Measurements from ENCODE around the gene ANKRD34C.

ANKRD34C gene

GRCh38 chr15:79257454-79257853, 25.1 kb upstream of the ANKRD34C start:
- no peak for TF ChIP-seq CTCF (conservative IDR thresholded peaks at IDR 0.05; ENCODE audit: control insufficient read depth, insufficient read depth, low read depth, low read length)
- no peak overlapping the region for H3K4me3 ChIP-seq (ENCODE audit: control insufficient read depth, low read depth, low read length)
- DNase-seq (ENCODE audit: low read depth): no peak

- no peak overlapping the region for H3K4me3 ChIP-seq (ENCODE audit: control insufficient read depth, low read depth, low read length)
- no peak for TF ChIP-seq CTCF (conservative IDR thresholded peaks at IDR 0.05; ENCODE audit: control insufficient read depth, insufficient read depth, low read depth, low read length)
- DNase-seq (ENCODE audit: low read depth): no peak
These were observed 20.7 kb upstream of the ANKRD34C start for GRCh38 chr15:79261836-79262235.

- no peak for DNase-seq (ENCODE audit: low read depth)
- TF ChIP-seq CTCF (conservative IDR thresholded peaks at IDR 0.05; ENCODE audit: control insufficient read depth, insufficient read depth, low read depth, low read length): no peak
These were observed 17.4 kb upstream of the ANKRD34C start for GRCh38 chr15:79265167-79265566.

GRCh38 chr15:79265987-79266579, 16.4 kb upstream of the ANKRD34C start:
- DNase-seq (ENCODE audit: low read depth): no peak
- H3K4me3 ChIP-seq (ENCODE audit: control insufficient read depth, low read depth, low read length): no peak overlapping the region
- TF ChIP-seq CTCF (conservative IDR thresholded peaks at IDR 0.05; ENCODE audit: control insufficient read depth, insufficient read depth, low read depth, low read length): no peak

More at GRCh38 chr15:79265167-79265566, 17.4 kb upstream of the ANKRD34C start:
- H3K4me3 ChIP-seq (ENCODE audit: control insufficient read depth, low read depth, low read length): no peak overlapping the region

DNA sequence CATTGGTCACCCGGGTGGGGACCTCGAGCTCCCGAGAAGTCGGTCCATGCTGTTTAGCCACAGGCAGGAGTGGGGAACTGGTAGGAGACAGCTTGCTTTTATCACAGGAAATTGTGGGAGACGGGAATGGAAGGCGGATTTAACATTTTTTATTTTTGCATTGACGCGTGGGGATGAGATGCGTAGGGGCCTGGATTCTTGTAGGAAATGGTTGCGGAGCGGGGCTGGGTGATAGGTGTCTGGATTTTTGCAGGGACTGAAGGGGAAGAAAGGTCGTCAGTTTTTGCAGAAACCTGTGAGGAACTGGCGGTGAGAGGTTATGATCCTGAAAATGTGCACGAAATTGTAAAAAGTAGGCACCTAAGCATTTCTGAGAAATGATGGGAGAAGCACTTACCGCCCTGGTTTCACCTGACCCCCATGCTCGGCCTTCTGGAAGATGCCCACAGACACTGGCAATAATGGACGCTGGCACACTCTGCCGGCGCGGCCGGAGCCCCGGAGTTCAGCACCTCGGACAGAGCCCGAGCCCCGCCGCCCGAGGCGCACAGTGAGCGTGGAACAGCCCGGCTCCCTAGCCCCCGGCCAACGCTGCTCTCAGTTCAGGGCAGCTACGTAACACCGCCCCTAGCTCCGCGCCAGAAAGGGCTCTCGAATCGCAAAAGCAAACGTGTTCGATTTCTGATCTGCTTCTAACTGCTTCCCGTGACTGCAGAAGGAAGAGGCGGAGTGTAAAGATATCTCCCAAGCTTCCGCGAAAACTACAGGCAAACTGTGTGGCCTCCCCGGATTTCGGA, 928 bp downstream of the ANKRD34C start:
- TF ChIP-seq CTCF (conservative IDR thresholded peaks at IDR 0.05; ENCODE audit: control insufficient read depth, insufficient read depth, low read depth, low read length): no peak
- peak; percentile 24 for DNase-seq (ENCODE audit: low read depth)
- no peak overlapping the region for H3K4me3 ChIP-seq (ENCODE audit: control insufficient read depth, low read depth, low read length)

DNA sequence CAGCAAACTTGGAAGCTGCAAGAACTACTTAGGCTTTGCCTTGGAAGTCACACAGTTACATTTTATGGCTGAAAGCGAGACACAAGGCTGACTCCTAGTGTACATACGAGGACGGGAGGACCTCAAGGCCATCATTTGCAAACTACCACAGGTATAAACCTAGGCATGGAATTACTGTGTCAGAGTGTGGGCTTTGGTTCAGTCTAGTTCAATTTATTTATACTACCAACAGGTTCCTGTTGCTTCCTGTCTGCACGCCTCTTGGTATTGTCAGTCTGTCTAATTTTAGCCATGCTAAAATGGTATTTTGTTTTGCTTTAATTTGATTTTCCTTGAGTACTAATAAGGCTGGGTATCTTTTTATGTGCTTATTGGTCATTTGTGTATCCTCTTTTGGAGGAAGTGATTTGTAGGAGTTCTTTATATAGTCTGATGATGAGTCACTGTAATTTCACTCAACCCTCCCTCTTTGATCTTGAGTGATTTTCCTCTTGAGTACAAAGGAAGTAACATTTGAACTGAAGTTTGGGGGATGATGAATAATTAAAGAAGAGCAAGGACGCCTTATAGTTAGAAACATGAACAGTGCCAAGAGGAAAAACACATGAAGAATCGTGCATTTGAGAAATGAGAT, 8.2 kb downstream of the ANKRD34C start:
- no peak for TF ChIP-seq CTCF (conservative IDR thresholded peaks at IDR 0.05; ENCODE audit: control insufficient read depth, insufficient read depth, low read depth, low read length)
- no peak for DNase-seq (ENCODE audit: low read depth)

More for the DNA sequence above, 8.2 kb downstream of the ANKRD34C start:
- H3K4me3 ChIP-seq (ENCODE audit: control insufficient read depth, low read depth, low read length): no peak overlapping the region

Data from fibroblast of mammary gland (primary cell).